Stomach (tissue), 9 donors: Measurements from ENCODE around the gene SOX6. TPM values are rescaled to one million over a fixed set of nuclear protein-coding genes. Genes with fewer than 3 reads are reported as not detected.
A peak's percentile ranks its signal among the peaks of the same experiment; 100 is the strongest.

Experiments used
- DNase-seq, 2 donors: peaks; one replicate each; pipeline versions ENCODE4 v3.0.0 to v3.0.0-alpha.2; 2013 to 2019
- H3K27ac ChIP-seq, 5 donors: fragments of 200-600 bp in 4 of 5; sonication (generic) in 4 of 5; one replicate each; pipeline ENCODE4 v1.5.1; 2013 to 2019; ENCODE audit warnings: mild to moderate bottlenecking in 1 of 5, moderate library complexity in 1 of 5
- H3K27me3 ChIP-seq, 3 donors: fragments of 200-600 bp; sonication (generic); one replicate each; pipeline ENCODE4 v1.5.1; 2017 to 2019; ENCODE audit warnings: mixed run types in 1 of 3
- H3K36me3 ChIP-seq, 4 donors: fragments of 200-600 bp; sonication (generic); 1 replicate in 3 of 4; 2 replicates in 1 of 4; pipeline ENCODE4 v1.5.1; 2016 to 2019
- H3K4me1 ChIP-seq, 4 donors: fragments of 200-600 bp; sonication (generic); one replicate each; pipeline ENCODE4 v1.5.1; 2016 to 2019
- H3K4me3 ChIP-seq, 4 donors: fragments of 200-600 bp; sonication (generic) in 3 of 4; one replicate each; pipeline ENCODE4 v1.5.1; 2016 to 2019; ENCODE audit warnings: mild to moderate bottlenecking in 1 of 4
- H3K9me3 ChIP-seq, 4 donors: fragments of 200-600 bp; sonication (generic); one replicate each; pipeline ENCODE4 v1.5.1; 2016 to 2019
- CTCF ChIP-seq, 7 experiments: fragments of 450-650 bp in 4 of 7; fragments of 200-600 bp in 3 of 7; sonication (generic) in 3 of 7; IDR thresholded peaks; one replicate each; pipeline ENCODE4 v1.5.1; 2016 to 2019; ENCODE audit warnings: antibody characterized with exemption in 7 of 7, control low read depth in 2 of 7, mild to moderate bottlenecking in 1 of 7
- EP300 ChIP-seq: sonication (generic); formaldehyde crosslinking; IDR thresholded peaks from one replicate; pipeline ENCODE4 v1.6.1; 2017; ENCODE audit warnings: antibody characterized with exemption
- POLR2A ChIP-seq, 4 donors: fragments of 450-650 bp; IDR thresholded peaks; one replicate each; pipeline ENCODE4 v1.6.1; 2016; ENCODE audit warnings: antibody characterized with exemption in 4 of 4, control low read depth in 2 of 4, mild to moderate bottlenecking in 1 of 4, moderate library complexity in 1 of 4
- POLR2AphosphoS5 ChIP-seq, 3 donors: sonication (generic); formaldehyde crosslinking; IDR thresholded peaks; one replicate each; pipeline ENCODE4 v1.6.1; 2016; ENCODE audit warnings: antibody characterized with exemption in 3 of 3
- WGBS, 5 donors: extraction: QIAGEN DNeasy Blood & Tissue Kit in 3 of 5; methylation state at CpG; one replicate each; pipeline versions ENCODE4 v1.1.5 to v1.1.7; 2013 to 2018; 5-methylcytosine and 5-hydroxymethylcytosine counted together
- intact Hi-C: fragments of 100-400 bp; cut with DNase I; formaldehyde crosslinking; loops from one replicate; pipeline ENCODE4 v1.15.1; 2023; ENCODE audit warnings: low total_unique reads
- polyA plus RNA-seq, 3 donors: library from polyadenylated mRNA; stranded (reverse); fragments of 200-250 nt; gene quantifications; one replicate each; pipeline ENCODE4 v1.2.3, GENCODE V29; 2013
- total RNA-seq, 5 donors: library from RNA; depleted of rRNA; stranded (reverse); fragments of >200 nt; gene quantifications; one replicate each; pipeline versions ENCODE4 v1.1.0 to v1.2.3, GENCODE V29; 2014 to 2016
- donor health status: healthy with polysubstance abuse.
- donor health status: Bipolar disorder and iron deficiency.
- donor health status: healthy.

The SOX6 gene
- total and polyA plus RNA-seq, 8 donors, result 1.2 to 13.6 (median 4.5) TPM

- H3K27ac ChIP-seq, result no peak overlapping the region
- WGBS, 5 donors, result 81 to 94% (median 88%) methylated on average over 1 of the region's 1 CpG
- no peaks in the 10 kb centered on the region for H3K36me3 ChIP-seq
- intact Hi-C loops, result no loop called here
- H3K9me3 ChIP-seq, result no peaks in the 10 kb centered on the region
- TF ChIP-seq POLR2A (IDR thresholded peaks at IDR 0.05) (no peak), POLR2AphosphoS5 (IDR thresholded peaks at IDR 0.05) (no peak), CTCF (IDR thresholded peaks at IDR 0.05) (no peak), EP300 (no peak)
- no peak overlapping the region for H3K4me3 ChIP-seq
- peaks cover 0 to 9% (median 4%) of the 10 kb centered on the region in 4 donors for H3K4me1 ChIP-seq
- DNase-seq, result no peak
- H3K27me3 ChIP-seq, result no peaks in the 10 kb centered on the region
These were observed 234.5 kb downstream of the SOX6 start for GRCh38 chr11:16121853-16122252.

GRCh38 chr11:16120008-16120407 lies 236.3 kb downstream of the SOX6 start:
- peaks cover 0 to 7% (median 2%) of the 10 kb centered on the region in 4 donors for H3K4me1 ChIP-seq
- no peaks in the 10 kb centered on the region for H3K9me3 ChIP-seq
- no peak overlapping the region for H3K4me3 ChIP-seq
- no peak for DNase-seq
- no peaks in the 10 kb centered on the region for H3K27me3 ChIP-seq
- no peak overlapping the region for H3K27ac ChIP-seq
- intact Hi-C loops, result no loop called here
- H3K36me3 ChIP-seq, result no peaks in the 10 kb centered on the region
- TF ChIP-seq POLR2AphosphoS5 (IDR thresholded peaks at IDR 0.05), result no peak
- no peak for TF ChIP-seq EP300
- no peak for TF ChIP-seq POLR2A (IDR thresholded peaks at IDR 0.05)
- TF ChIP-seq CTCF (IDR thresholded peaks at IDR 0.05), result no peak

GRCh38 chr11:16117989-16118756 lies 238.2 kb downstream of the SOX6 start:
- H3K27me3 ChIP-seq, result no peaks in the 10 kb centered on the region
- TF ChIP-seq POLR2AphosphoS5 (IDR thresholded peaks at IDR 0.05), result no peak
- TF ChIP-seq POLR2A (IDR thresholded peaks at IDR 0.05), result no peak
- no peak for TF ChIP-seq EP300
- no peak for TF ChIP-seq CTCF (IDR thresholded peaks at IDR 0.05)
- intact Hi-C loops, result no loop called here
- H3K4me3 ChIP-seq, result no peak overlapping the region
- 63 to 74% (median 70%) methylated on average over 4 of the region's 4 CpGs for WGBS, 5 donors
- H3K4me1 ChIP-seq, result peaks cover 0 to 23% (median 7%) of the 10 kb centered on the region in 4 donors
- no peak overlapping the region for H3K27ac ChIP-seq
- no peak for DNase-seq
- no peaks in the 10 kb centered on the region for H3K9me3 ChIP-seq
- no peaks in the 10 kb centered on the region for H3K36me3 ChIP-seq

- Histone ChIP-seq H3K27ac (no peak overlapping the region), H3K36me3 (no peaks in the 10 kb centered on the region), H3K4me3 (no peak overlapping the region), H3K9me3 (no peaks in the 10 kb centered on the region), H3K4me1 (peaks cover 0 to 33% (median 17%) of the 10 kb centered on the region in 4 donors), H3K27me3 (no peaks in the 10 kb centered on the region)
- DNase-seq, result peak in 1 of 2 donors; percentile 18
- WGBS, 5 donors, result 60 to 95% (median 71%) methylated on average over 1 of the region's 1 CpG
- TF ChIP-seq CTCF (IDR thresholded peaks at IDR 0.05) (no peak), POLR2A (IDR thresholded peaks at IDR 0.05) (no peak), POLR2AphosphoS5 (IDR thresholded peaks at IDR 0.05) (no peak), EP300 (no peak)
- intact Hi-C loops, result no loop called here
These were observed 241.1 kb downstream of the SOX6 start for GRCh38 chr11:16114978-16115871.
